Measurements from ENCODE around the gene NRF1.

Gene NRF1

DNA sequence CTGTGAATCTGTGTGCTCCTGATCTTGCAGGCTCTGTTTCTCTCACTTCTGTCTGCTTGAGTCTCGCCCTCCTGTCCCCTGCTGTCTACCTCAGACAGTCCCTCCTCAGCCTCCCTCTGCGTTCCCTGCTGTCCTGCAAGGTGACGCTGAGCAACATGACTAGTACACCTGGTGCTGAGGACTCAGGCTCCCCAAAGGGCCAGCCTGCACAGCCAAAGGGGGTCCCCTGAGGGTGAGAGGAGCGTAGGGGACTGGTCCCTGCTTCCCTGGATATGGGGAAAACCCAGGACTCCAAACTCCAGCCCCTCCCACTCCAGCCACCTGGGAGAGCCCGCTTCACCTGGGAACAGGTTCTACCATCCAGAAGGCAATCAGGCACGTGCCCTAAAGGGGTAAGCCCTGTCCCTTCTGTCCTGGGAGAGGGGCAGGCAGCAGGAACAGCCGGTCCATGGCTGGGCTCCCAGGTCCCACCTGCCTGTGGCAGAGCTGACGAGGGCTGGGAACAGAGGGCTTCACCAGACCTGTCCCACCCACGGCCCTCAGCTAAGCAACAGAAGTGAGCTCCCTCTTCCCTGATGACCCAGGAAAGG lies 184.8 kb downstream of the NRF1 start:
- H3K27me3 Mint-ChIP-seq, result peaks cover 22 to 41% of the 10 kb centered on the region in 2 donors
- no peak overlapping the region for H3K4me3 Mint-ChIP-seq
- DNase-seq (no peak), ATAC-seq (replicated peaks) (no peak)
- H3K27ac Mint-ChIP-seq, result no peak overlapping the region
- no peaks in the 10 kb centered on the region for H3K36me3 Mint-ChIP-seq
- H3K9me3 Mint-ChIP-seq, result no peaks in the 10 kb centered on the region
- H3K4me1 Mint-ChIP-seq, result no peaks in the 10 kb centered on the region

DNA sequence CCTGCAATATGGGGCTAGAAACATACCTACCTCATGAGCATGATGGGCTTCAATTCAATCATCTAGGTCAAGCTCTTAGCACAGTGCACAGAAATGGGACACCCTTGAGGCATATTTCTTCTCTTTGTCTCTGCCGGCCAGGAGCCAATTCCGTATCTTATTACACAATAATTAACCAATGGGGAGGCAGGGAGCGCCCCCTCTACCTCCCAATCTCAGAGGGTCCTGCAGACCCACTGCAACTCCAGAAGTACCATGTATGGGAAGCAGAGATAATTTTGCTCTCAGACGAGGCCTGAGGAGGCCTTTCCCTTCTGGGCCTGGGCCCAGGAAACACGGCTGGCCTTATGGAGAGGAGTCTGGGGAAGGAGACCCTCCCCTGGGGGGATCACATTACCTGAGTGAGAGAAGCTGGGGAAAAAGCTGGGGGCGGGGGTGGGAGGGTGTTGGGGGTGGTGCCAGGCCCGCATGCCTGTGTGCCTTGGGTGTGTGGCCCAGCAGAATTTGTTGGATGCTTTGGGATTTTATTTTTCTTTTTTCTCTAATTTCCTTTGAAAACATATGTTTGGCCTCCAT lies 185.8 kb downstream of the NRF1 start:
- H3K27ac Mint-ChIP-seq, result no peak overlapping the region
- peaks cover 17 to 46% of the 10 kb centered on the region in 2 donors for H3K27me3 Mint-ChIP-seq
- ATAC-seq (replicated peaks) (no peak), DNase-seq (no peak)
- no peaks in the 10 kb centered on the region for H3K9me3 Mint-ChIP-seq
- no peaks in the 10 kb centered on the region for H3K4me1 Mint-ChIP-seq
- no peaks in the 10 kb centered on the region for H3K36me3 Mint-ChIP-seq
- H3K4me3 Mint-ChIP-seq, result no peak overlapping the region

DNA sequence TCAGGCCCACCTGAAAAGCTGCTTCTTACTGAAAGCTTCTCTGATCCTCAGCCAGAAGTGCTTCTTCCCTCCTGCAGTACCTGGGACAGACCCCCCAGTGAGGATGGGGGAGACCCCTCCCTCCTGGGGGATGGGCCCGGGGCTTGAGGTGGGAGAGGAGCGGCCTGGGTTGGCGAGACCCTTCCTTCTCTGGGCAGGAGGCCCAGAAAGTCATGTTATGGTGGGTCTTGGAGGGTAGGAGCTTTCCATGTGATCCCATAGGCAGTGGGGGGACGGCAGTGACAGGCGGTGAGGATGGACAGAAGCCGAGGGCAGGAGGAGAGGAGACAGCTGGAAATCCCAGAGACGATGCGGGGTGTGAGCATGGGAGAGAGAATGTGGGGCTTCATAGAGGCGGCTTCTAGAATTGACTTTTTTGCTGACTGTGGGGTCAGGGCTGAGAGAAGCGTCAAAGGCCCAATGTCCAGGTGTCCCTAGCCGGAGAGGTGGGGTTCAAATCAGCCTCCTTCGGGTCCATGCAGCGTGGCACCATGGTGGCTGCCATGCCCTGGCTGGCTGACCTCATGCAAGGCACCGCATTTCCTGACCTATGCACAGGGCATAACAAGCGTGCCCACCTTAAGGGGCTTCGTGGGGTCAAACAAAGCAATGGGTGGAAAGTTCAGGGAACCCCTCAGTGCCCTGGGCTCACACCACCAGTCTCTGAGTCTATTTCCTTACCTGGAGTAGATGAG lies 187.3 kb downstream of the NRF1 start:
- no peaks in the 10 kb centered on the region for H3K4me1 Mint-ChIP-seq

DNA sequence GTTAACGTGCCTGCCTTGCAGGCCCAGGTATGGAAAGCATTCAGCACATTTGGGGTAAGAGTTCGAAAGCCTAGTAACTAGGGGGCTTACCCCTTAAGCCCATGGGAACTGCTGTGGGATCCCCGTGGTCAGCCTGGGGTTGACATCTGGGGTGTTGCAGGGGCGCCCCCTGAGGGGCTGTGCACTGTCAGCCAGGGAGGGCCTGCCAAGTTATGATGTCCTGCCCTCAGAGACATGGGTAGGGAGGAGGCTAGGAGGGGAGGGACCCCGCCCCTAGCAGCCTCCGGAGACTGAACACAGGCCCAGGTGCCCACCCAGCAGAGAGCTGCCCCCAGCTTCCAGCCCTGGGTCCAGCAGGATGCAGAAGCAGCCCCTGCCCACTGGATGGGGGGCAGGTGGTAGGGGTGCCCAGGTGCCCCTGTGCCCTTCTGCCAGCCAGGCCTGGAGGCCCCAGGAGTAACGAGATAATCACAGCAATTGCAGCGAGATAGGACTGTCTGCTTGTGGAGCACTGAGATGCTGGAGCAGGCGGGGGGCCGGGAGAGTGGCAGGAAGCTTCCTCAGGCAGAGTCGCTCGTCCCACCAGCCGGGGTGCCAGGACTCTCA lies 187.9 kb downstream of the NRF1 start:
- DNase-seq (no peak), ATAC-seq (replicated peaks) (peak; percentile 57 to 68)
- H3K27ac Mint-ChIP-seq, result no peak overlapping the region
- no peaks in the 10 kb centered on the region for H3K36me3 Mint-ChIP-seq
- H3K4me3 Mint-ChIP-seq, result no peak overlapping the region
- H3K27me3 Mint-ChIP-seq, result peaks cover 18 to 47% of the 10 kb centered on the region in 2 donors
- no peaks in the 10 kb centered on the region for H3K9me3 Mint-ChIP-seq
- no peaks in the 10 kb centered on the region for H3K4me1 Mint-ChIP-seq

More for the DNA sequence above, 187.3 kb downstream of the NRF1 start:
- ATAC-seq (replicated peaks) (no peak), DNase-seq (no peak)
- Mint-ChIP-seq H3K4me3 (no peak overlapping the region), H3K9me3 (no peaks in the 10 kb centered on the region), H3K27ac (no peak overlapping the region), H3K36me3 (no peaks in the 10 kb centered on the region), H3K27me3 (peaks cover 21 to 51% of the 10 kb centered on the region in 2 donors)

DNA sequence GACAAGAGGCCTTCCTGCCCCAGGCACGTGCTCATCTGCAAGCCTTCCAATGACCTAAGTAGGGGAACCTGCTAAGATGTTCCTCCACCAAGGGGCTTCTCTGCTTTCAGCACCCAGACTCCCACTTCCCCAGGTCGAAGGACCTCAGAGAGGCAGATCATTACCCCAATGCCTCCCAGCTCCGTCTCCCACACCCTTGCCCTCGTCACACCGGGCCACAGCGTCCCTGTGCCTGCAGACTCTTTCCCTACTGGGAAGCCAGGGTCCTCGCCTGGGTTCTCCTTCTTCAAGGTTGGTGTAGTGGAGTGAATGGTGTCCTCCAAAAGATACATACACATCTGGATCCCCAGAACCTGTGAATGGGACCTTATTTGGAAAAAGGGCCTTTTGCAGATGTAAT lies 189.4 kb downstream of the NRF1 start:
- Mint-ChIP-seq H3K27me3 (peaks cover 17 to 44% of the 10 kb centered on the region in 2 donors), H3K36me3 (no peaks in the 10 kb centered on the region), H3K9me3 (no peaks in the 10 kb centered on the region), H3K4me1 (no peaks in the 10 kb centered on the region), H3K4me3 (no peak overlapping the region), H3K27ac (no peak overlapping the region)
- DNase-seq, result no peak
- no peak for ATAC-seq (replicated peaks)

DNA sequence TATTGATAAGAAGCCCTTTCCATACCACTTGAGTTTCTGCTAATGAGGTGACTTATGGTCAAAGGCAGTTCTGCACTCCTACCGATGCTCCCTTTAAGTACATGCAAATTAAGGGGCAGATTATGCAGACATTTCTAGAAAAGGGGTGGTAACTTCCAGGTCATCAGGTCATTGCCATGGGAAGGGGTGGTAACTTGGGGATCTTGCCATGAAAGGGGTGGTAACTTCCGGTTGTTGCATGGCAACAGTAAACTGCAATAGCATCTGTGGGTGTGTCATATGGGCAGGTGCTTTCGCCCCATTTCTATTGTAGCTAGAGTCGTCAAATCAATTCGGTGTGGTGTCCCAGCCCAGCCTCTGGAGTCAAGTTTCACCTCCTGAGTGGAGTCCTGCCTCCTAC lies 190.4 kb downstream of the NRF1 start:
- Mint-ChIP-seq H3K9me3 (no peaks in the 10 kb centered on the region), H3K4me1 (no peaks in the 10 kb centered on the region), H3K4me3 (no peak overlapping the region), H3K27me3 (peaks cover 17 to 44% of the 10 kb centered on the region in 2 donors), H3K27ac (no peak overlapping the region), H3K36me3 (no peaks in the 10 kb centered on the region)
- ATAC-seq (replicated peaks), result no peak
- no peak for DNase-seq

DNA sequence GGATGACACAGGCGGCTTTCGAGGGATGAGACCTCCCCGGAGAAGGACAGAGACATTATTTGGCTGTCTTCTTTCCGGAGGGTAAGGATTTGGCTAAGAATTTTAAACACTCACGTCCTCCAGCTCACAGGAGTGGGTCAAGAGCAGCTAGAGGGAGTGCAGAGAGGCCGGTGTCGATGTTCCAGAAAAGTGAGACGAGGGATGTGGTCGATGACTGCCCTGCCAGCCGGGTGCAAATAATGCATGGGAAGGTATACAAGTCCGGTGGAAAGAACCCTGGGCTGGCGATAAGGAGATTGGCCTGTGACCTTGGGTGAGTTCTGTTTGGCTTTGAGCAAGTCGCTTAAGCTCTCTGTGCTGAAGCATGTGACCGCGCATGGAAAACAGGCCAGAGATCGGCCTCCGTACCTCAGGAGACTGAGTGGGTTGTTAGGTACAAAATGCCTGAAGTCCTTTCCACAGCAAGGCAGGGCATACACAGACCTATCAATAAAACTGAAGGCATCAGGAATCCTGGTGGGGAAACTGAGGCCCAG lies 192.1 kb downstream of the NRF1 start:
- no peak for DNase-seq
- Mint-ChIP-seq H3K27ac (no peak overlapping the region), H3K9me3 (no peaks in the 10 kb centered on the region), H3K36me3 (no peaks in the 10 kb centered on the region), H3K4me3 (no peak overlapping the region), H3K4me1 (no peaks in the 10 kb centered on the region), H3K27me3 (peaks cover 13 to 30% of the 10 kb centered on the region in 2 donors)
- no peak for ATAC-seq (replicated peaks)

DNA sequence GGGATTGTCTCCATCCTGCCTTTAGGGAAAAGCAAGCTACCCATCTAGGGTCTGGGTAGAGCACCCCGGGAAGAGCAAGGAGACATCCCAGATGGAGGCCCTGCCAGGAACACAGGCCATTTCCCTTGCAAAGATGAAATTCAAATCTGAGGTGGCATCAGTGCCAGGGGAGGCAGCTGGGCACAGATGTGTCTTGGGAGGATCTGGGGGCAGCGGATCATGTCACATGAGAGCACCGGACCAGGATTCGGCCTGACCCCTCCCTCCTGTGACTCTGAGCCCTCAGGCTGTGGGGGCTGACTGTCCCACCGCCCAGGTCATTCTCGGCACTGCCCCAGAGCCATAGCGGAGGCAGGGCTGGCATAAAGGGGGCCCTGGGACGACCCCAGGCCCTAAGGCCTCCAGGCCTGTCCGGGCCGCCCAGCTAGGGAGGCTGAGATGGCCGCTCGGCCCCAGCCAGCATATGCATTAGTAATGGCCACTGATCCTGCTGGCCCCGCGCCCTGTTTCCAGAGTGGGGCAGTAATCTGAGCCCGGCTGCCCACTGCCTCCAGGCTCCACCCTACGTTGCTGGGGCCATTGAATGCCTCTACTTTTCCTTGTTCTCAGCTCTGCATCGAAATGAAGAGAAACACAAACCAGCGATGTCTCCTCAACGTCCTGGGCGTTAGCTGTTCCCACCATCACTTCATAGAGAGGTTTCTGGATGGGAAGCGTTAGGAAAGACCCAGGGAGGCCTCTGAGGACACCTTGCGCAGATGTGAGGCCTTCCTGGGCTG lies 192.8 kb downstream of the NRF1 start:
- no peak overlapping the region for H3K27ac Mint-ChIP-seq
- no peak overlapping the region for H3K4me3 Mint-ChIP-seq
- DNase-seq (no peak), ATAC-seq (replicated peaks) (no peak)
- H3K27me3 Mint-ChIP-seq, result peaks cover 13 to 23% of the 10 kb centered on the region in 2 donors
- no peaks in the 10 kb centered on the region for H3K9me3 Mint-ChIP-seq
- no peaks in the 10 kb centered on the region for H3K36me3 Mint-ChIP-seq
- no peaks in the 10 kb centered on the region for H3K4me1 Mint-ChIP-seq

DNA sequence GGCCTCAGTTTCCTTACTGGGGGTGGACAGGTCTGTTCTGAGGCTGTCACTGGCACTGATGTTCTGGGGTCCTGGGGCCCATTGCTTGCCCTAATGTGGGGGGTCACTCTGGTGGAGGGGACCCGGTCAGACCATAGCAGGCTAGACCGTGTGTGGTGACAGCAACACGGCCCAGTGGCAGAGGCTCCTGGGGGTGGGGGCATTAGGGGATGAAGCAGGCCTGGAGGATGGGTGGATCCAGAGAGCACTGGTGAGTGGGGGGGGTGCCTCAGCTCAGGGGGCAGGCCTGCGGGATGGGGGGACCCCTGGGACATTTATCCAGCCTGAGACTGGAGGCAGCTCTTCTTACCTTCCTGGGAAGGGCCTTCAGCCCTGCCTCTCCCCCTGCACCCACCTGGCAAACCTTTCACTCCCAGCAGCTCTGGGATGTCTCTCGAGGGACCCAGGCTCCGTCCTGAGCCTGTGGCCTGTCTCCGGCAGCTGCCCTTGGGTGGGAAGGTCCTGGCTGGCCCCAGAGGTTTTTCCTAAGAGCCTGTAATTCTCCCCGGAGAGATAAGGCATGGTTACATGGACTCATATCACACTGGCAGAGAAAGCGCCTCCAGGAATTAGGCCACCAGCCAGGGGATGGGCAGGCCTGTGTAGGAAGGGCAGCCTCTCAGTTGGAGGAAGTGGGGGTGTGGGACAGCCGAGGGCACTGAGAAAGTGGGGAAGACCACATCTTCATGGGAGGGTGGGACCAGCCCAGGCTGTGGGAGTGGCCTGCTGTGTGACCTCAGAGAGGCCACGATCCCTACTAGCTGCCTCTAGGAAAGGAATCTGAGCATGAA lies 193.6 kb downstream of the NRF1 start:
- Mint-ChIP-seq H3K27me3 (peaks cover 13 to 22% of the 10 kb centered on the region in 2 donors), H3K27ac (no peak overlapping the region), H3K9me3 (no peaks in the 10 kb centered on the region), H3K4me1 (no peaks in the 10 kb centered on the region), H3K36me3 (no peaks in the 10 kb centered on the region), H3K4me3 (no peak overlapping the region)
- DNase-seq (no peak), ATAC-seq (replicated peaks) (no peak)

Measured in stimulated activated naive B cell treated with anti-CD40 and anti-IgM and Interleukin-4, amounts not matched to agents 10 μg/mL and 1 μg/mL and 100 μg/mL, for 72 hours (primary cell).